Omental fat pad (tissue), 4 donors: ENCODE results near the gene DGKK. TPM values are rescaled to one million over a fixed set of nuclear protein-coding genes. Genes with fewer than 3 reads are reported as not detected.

ENCODE experiments used
- ATAC-seq: fragments of 150-250 bp; one replicate; pipeline ENCODE4 v1.9.1; 2016; ENCODE audit warnings: mild to moderate bottlenecking, moderate library complexity; ENCODE audit not compliant: low FRiP score
- DNase-seq: peaks from one replicate; pipeline ENCODE4 v3.0.0-alpha.2; 2019; ENCODE audit warnings: low spot score
- total RNA-seq, 4 donors: library from RNA; depleted of rRNA; stranded (reverse); fragments of >200 nt; gene quantifications; one replicate each; pipeline ENCODE4 v1.1.0, GENCODE V29; 2016
- TF ChIP-seq, protein P1 (sequence below), 3 donors: fragments of 450-650 bp; IDR thresholded peaks; one replicate each; pipeline ENCODE4 v1.5.1; 2016 to 2017; ENCODE audit warnings: antibody characterized with exemption in 3 of 3, mild to moderate bottlenecking in 3 of 3, moderate library complexity in 2 of 3

The DGKK gene
- total RNA-seq, 4 donors from 2014 or later, result 0.09 TPM; not detected in 3

DNA sequence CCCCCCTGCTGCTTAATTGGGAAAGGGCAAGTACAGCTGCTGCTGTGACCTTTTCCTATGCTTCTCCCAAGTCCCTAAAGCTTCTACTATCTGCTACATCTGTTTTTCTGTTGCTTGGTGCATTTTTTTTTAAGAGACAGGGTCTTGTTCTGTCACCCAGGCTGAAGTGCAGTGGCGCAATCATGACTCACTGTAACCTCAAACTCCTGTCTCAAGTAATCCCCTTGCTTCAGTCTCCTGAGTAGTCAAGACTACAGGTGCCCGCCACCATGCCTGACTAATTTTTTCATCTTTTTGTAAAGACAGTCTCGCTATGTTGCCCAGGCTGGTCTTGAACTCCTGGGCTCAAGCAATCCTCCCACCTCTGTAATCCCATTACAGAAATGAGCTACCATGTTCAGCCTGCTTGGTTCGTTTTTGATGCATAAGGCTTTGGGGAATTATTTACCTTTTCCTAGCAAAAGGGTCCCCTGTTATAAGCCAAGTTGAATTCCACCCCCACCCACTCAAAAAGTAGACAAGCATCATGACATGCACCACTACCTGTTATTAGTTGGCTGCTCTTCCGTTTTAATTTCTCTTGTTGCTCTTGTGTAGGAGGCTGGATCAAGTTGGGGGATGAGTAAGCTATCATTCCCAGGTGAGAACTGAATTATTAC, 39.6 kb downstream of the DGKK start:
- ATAC-seq (no peak), DNase-seq (no peak)
- TF ChIP-seq, protein P1, sequence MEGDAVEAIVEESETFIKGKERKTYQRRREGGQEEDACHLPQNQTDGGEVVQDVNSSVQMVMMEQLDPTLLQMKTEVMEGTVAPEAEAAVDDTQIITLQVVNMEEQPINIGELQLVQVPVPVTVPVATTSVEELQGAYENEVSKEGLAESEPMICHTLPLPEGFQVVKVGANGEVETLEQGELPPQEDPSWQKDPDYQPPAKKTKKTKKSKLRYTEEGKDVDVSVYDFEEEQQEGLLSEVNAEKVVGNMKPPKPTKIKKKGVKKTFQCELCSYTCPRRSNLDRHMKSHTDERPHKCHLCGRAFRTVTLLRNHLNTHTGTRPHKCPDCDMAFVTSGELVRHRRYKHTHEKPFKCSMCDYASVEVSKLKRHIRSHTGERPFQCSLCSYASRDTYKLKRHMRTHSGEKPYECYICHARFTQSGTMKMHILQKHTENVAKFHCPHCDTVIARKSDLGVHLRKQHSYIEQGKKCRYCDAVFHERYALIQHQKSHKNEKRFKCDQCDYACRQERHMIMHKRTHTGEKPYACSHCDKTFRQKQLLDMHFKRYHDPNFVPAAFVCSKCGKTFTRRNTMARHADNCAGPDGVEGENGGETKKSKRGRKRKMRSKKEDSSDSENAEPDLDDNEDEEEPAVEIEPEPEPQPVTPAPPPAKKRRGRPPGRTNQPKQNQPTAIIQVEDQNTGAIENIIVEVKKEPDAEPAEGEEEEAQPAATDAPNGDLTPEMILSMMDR (IDR thresholded peaks at IDR 0.05), result no peak

DNA sequence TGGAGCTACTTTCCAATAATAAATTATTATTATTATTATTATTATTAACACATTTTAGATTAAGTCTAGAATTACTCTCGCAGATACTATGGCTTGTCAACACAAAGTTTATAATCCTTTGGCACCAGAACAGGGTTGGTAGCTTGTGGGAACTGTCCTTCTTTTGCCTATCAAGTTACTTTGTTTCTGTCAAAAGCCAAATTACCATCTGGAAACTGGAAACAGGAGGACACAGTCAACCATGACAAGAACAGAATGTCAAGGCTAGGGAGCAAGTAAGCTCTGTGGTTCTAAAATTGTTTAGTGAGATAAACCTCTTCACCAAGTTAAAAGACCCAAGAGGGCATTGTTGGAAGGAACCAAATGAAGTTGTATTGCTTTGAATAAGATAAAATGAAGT, 42.5 kb downstream of the DGKK start:
- TF ChIP-seq, protein P1 (IDR thresholded peaks at IDR 0.05), result no peak
- no peak for DNase-seq
- ATAC-seq, result no peak

DNA sequence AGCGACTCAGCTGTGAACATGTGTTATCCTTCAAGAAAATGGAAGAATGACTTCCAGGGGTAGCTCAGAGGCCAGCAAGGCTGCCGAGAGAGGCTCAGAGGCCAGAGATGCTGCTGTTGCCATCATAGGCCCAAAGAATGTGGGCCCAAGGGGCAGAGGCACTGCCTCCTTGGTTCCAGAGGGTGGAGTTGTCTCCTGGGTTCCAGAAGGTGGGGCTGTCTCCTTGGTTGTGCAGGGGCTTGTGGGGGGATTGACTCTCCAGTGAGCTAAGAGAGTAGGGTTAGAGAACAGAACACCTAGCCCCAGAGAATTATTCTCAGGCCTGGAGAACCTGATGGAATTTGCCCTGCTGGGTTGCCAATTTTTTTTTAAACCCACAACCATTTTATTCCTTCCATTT, 62.6 kb downstream of the DGKK start:
- DNase-seq (no peak), ATAC-seq (no peak)
- TF ChIP-seq, protein P1 (IDR thresholded peaks at IDR 0.05), result no peak

DNA sequence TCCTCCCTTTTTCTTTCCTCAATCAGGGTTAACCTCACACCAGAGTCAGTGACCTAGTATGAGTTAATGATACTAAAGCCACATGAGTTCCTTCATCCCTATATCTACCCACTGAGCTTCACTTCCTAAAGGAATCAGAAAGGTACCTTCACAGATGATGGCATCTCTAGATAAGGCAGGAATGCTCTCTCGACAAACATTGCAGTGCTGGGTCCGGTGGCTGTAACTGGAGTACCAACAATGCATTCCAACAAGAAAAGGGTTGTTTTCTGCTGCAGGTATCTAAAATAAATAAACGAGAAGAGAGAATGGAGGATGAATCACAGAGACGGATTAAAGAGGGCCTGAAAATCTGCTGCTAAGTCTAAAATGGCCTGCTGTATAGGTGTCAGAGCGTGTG, 66.7 kb downstream of the DGKK start:
- TF ChIP-seq, protein P1 (IDR thresholded peaks at IDR 0.05), result no peak
- no peak for DNase-seq
- no peak for ATAC-seq

DNA sequence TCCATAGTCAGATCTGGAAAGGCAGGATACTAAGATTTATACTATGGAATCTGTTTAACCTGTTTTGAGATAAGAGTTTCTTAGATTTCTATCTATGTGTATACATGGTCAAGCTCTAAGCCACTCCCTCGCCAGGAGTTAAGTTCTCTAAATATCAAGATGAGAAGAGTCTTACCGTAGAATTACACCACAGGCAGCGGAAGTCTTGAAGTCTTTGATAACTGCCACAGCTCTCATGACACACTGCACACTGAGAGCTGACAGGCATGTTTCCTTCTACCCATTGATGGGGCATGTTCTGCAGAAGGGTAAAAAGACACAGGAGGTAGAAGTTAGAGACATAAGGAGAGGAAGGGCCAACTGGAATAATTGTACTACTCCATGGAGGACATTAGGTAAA, 67.7 kb downstream of the DGKK start:
- TF ChIP-seq, protein P1 (IDR thresholded peaks at IDR 0.05), result no peak
- ATAC-seq (no peak), DNase-seq (no peak)

DNA sequence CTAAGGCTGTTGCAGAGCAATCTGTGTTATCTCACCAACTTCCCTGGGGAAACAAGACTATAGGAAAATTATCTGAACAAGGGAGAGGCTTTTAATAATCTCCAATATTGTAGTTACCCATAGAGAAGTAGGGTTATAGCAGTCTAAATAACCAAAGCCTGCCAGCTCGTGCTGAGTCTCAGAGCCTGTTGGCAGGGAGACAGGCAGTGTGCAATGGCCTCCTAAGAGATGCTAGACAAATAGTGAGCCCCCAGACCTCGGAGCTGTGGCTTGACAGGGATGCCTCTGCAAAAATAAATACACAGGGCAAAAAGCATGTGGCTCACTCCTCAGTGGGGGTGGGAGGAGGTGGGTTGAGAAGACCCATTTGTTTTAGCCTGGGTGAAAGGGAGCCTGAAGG, 76.7 kb downstream of the DGKK start:
- ATAC-seq (no peak), DNase-seq (no peak)
- TF ChIP-seq, protein P1 (IDR thresholded peaks at IDR 0.05), result no peak

DNA sequence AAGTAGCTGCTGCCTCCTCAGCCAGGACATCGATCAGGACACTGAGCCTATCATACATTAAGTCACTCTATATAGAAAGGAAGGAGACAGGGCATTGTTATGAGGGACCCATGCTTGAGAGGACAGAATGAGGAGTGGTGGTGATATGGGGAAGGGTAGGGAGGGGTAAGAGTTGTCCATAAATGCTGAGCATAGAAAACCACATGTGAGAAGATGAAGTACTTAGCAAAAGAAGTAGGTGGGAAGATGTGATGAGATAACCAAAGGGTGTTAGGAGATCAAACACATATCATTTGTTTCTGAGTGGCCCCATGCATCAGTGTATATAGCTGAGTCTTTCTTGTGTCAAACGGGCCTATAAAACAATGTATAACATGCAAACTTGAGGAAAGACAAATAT, 84.1 kb downstream of the DGKK start:
- ATAC-seq (no peak), DNase-seq (no peak)
- TF ChIP-seq, protein P1 (IDR thresholded peaks at IDR 0.05), result no peak
